A549 treated with ZK216348 at 1 μM for 4 hours (cell line): ENCODE data around the gene SVEP1. TPM values are rescaled to one million over a fixed set of nuclear protein-coding genes. Genes with fewer than 3 reads are reported as not detected.

Source experiments
- total RNA-seq: library from RNA; stranded (reverse); fragments of 200-300 nt; extraction: Qiagen RNA extraction; gene quantifications from 5 replicates; pipeline ENCODE4 v1.2.3, GENCODE V29; 2022; ENCODE audit warnings: low read depth

Gene SVEP1
- total RNA-seq, result 1.3 to 2.1 TPM (median 1.7 TPM) in 5 replicates

GRCh38 chr9:110579034-110579861 is at the start of gene SVEP1:
Gene SVEP1 (minus strand): TSS chr9:110579741. CDS start chr9:110579543, 198 bp downstream.

GRCh38 chr9:110337727-110338126 is 241.8 kb downstream of the SVEP1 start, which contains the start of gene TXNDC8:
Gene TXNDC8 (minus strand): TSS chr9:110337863.

Other genes starting within 250 kb of the SVEP1 start
- gene TXNDC8, start 241.9 kb downstream of the SVEP1 start, total RNA-seq, result not detected in 5 replicates
- not detected in 5 replicates for gene MUSK, start 89.0 kb upstream of the SVEP1 start, total RNA-seq